Activated T-helper 1 cell treated with anti-CD3 and anti-CD28 coated beads, Interleukin-2, amount 50 U/mL, for 16 hours (primary cell): ENCODE data around the gene ANKRD60.

Experiments
- DNase-seq, 2 donors: peaks; one replicate each; pipeline ENCODE4 v3.0.0-alpha.2; 2020; ENCODE audit warnings: low read depth in 1 of 2, low spot score in 1 of 2

The ANKRD60 gene

GRCh38 chr20:58224974-58225373 lies 3.5 kb downstream of the ANKRD60 start:
- no peak for DNase-seq

- DNase-seq: no peak
Measured at GRCh38 chr20:58224097-58224496, 4.4 kb downstream of the ANKRD60 start.

GRCh38 chr20:58223358-58223941 lies 5.0 kb downstream of the ANKRD60 start:
- no peak for DNase-seq

- DNase-seq: no peak
Measured at GRCh38 chr20:58222446-58222845, 6.0 kb downstream of the ANKRD60 start.

GRCh38 chr20:58219342-58219700 lies 9.1 kb downstream of the ANKRD60 start:
- no peak for DNase-seq

GRCh38 chr20:58218665-58219341 lies 9.7 kb downstream of the ANKRD60 start:
- no peak for DNase-seq

- no peak for DNase-seq
Measured at GRCh38 chr20:58216334-58216733, 12.1 kb downstream of the ANKRD60 start.

GRCh38 chr20:58215116-58215515 lies 13.3 kb downstream of the ANKRD60 start:
- no peak for DNase-seq

- no peak for DNase-seq
Measured at GRCh38 chr20:58214310-58214709, 14.1 kb downstream of the ANKRD60 start.

- no peak for DNase-seq
Measured at GRCh38 chr20:58213716-58214115, 14.7 kb downstream of the ANKRD60 start.

- DNase-seq: no peak
Measured at GRCh38 chr20:58213121-58213520, 15.3 kb downstream of the ANKRD60 start.

- no peak for DNase-seq
Measured at GRCh38 chr20:58212636-58213035, 15.8 kb downstream of the ANKRD60 start.

- no peak for DNase-seq
Measured at GRCh38 chr20:58210398-58210747, 18.1 kb downstream of the ANKRD60 start.

GRCh38 chr20:58209652-58210397 lies 18.6 kb downstream of the ANKRD60 start:
- DNase-seq: peak; percentile 81 to 85

- DNase-seq: no peak
Measured at GRCh38 chr20:58208944-58209343, 19.5 kb downstream of the ANKRD60 start.

- DNase-seq: no peak
Measured at GRCh38 chr20:58205850-58206249, 22.6 kb downstream of the ANKRD60 start.

GRCh38 chr20:58202044-58202443 lies 26.4 kb downstream of the ANKRD60 start:
- no peak for DNase-seq

- no peak for DNase-seq
Measured at GRCh38 chr20:58201616-58202015, 26.8 kb downstream of the ANKRD60 start.

- no peak for DNase-seq
Measured at GRCh38 chr20:58199469-58199868, 29.0 kb downstream of the ANKRD60 start.

- DNase-seq: no peak
Measured at GRCh38 chr20:58198901-58199355, 29.5 kb downstream of the ANKRD60 start.

GRCh38 chr20:58198384-58198783 lies 30.1 kb downstream of the ANKRD60 start:
- DNase-seq: no peak

GRCh38 chr20:58197185-58197469 lies 31.3 kb downstream of the ANKRD60 start:
- no peak for DNase-seq
